HepG2 (cell line): ENCODE results near the gene NOL4L. TPM values are rescaled to one million over a fixed set of nuclear protein-coding genes. Genes with fewer than 3 reads are reported as not detected.

Source experiments
- DDIT3 ChIP-seq: sonication (generic); formaldehyde crosslinking; IDR thresholded peaks from 2 replicates; pipeline ENCODE4 v1.4.0; 2020; ENCODE audit warnings: mild to moderate bottlenecking, missing genetic modification reagents
- GABPA ChIP-seq, 2 experiments: IDR thresholded peaks; 2 replicates each; pipeline ENCODE4 v1.6.1; 2011 to 2016; ENCODE audit warnings: low read depth in 2 of 2, low read length in 1 of 2, missing biosample characterization in 1 of 2, missing genetic modification characterization in 1 of 2
- HMG20A ChIP-seq: IDR thresholded peaks from 2 replicates; pipeline ENCODE4 v1.6.1; 2016; ENCODE audit warnings: borderline replicate concordance
- MXD4 ChIP-seq: IDR thresholded peaks from 2 replicates; pipeline ENCODE4 v1.6.1; 2016; ENCODE audit warnings: mild to moderate bottlenecking, missing biosample characterization, missing genetic modification reagents
- MYC ChIP-seq: sonication (generic); formaldehyde crosslinking; IDR thresholded peaks from 2 replicates; pipeline ENCODE4 v1.9.0; 2021; ENCODE audit warnings: missing genetic modification reagents, borderline replicate concordance
- NCOR1 ChIP-seq: fragments of 200-600 bp; sonication (generic); IDR thresholded peaks from 2 replicates; pipeline ENCODE4 v1.7.0; 2017; ENCODE audit warnings: antibody characterized with exemption, low read length, borderline replicate concordance
- POLR2AphosphoS5 ChIP-seq: IDR thresholded peaks from 2 replicates; pipeline ENCODE4 v1.6.1; 2012; ENCODE audit warnings: low read depth, low read length
- SALL1 ChIP-seq: sonication (generic); formaldehyde crosslinking; IDR thresholded peaks from 2 replicates; pipeline ENCODE4 v1.8.0; 2022; ENCODE audit warnings: mild to moderate bottlenecking, missing genetic modification reagents
- SOX13 ChIP-seq, 3 experiments: fragments of 450-650 bp in 1 of 3; sonication (generic) in 1 of 3; formaldehyde crosslinking in 1 of 3; IDR thresholded peaks in 2 of 3; conservative IDR thresholded peaks in 1 of 3; 2 replicates each; pipeline versions ENCODE4 v1.5.0 to v1.6.1; 2016 to 2020; ENCODE audit warnings: antibody characterized with exemption in 1 of 3, mild to moderate bottlenecking in 1 of 3, missing compliant biosample characterization in 1 of 3, missing genetic modification reagents in 1 of 3, moderate library complexity in 1 of 3
- SPEN ChIP-seq: sonication (generic); formaldehyde crosslinking; IDR thresholded peaks from 2 replicates; pipeline ENCODE4 v1.5.1; 2020; ENCODE audit warnings: low read depth, mild to moderate bottlenecking, missing genetic modification reagents
- TBL1XR1 ChIP-seq: fragments of 150-350 bp; IDR thresholded peaks from 2 replicates; pipeline ENCODE4 v1.6.1; 2014; ENCODE audit warnings: borderline replicate concordance, low read length; ENCODE audit not compliant: partially characterized antibody
- ZBTB40 ChIP-seq, 2 experiments: fragments of 450-650 bp in 1 of 2; sonication (generic) in 1 of 2; formaldehyde crosslinking in 1 of 2; IDR thresholded peaks; 2 replicates each; pipeline versions ENCODE4 v1.6.1 to v1.8.0; 2016 to 2022; ENCODE audit warnings: antibody characterized with exemption in 1 of 2, mild to moderate bottlenecking in 1 of 2, missing genetic modification reagents in 1 of 2
- ZNF430 ChIP-seq: sonication (generic); formaldehyde crosslinking; IDR thresholded peaks from 2 replicates; pipeline ENCODE4 v1.9.0; 2021; ENCODE audit warnings: mild to moderate bottlenecking, missing genetic modification reagents
- ZNF501 ChIP-seq: sonication (generic); formaldehyde crosslinking; IDR thresholded peaks from 2 replicates; pipeline ENCODE4 v1.5.1; 2020; ENCODE audit warnings: mild to moderate bottlenecking, moderate library complexity, missing genetic modification reagents
- ZNF607 ChIP-seq: sonication (generic); formaldehyde crosslinking; IDR thresholded peaks from 2 replicates; pipeline ENCODE4 v1.5.1; 2020; ENCODE audit warnings: missing genetic modification reagents, mild to moderate bottlenecking, borderline replicate concordance
- ZNF776 ChIP-seq: sonication (generic); formaldehyde crosslinking; IDR thresholded peaks from 2 replicates; pipeline ENCODE4 v1.4.0; 2020; ENCODE audit warnings: mild to moderate bottlenecking, missing genetic modification reagents
- ZNF883 ChIP-seq: sonication (generic); formaldehyde crosslinking; IDR thresholded peaks from 2 replicates; pipeline ENCODE4 v1.5.1; 2020; ENCODE audit warnings: mild to moderate bottlenecking, missing genetic modification reagents; ENCODE audit errors: not compliant biosample characterization
- ZSCAN31 ChIP-seq: sonication (generic); formaldehyde crosslinking; IDR thresholded peaks from 2 replicates; pipeline ENCODE4 v1.5.0; 2020; ENCODE audit warnings: low read depth, mild to moderate bottlenecking, missing genetic modification reagents
- polyA plus RNA-seq, 8 experiments: library from polyadenylated mRNA; depleted of rRNA in 3 of 8; stranded (reverse) in 7 of 8; unstranded in 1 of 8; fragments of >200 nt; fragmentation: Illumina TruSeq in 4 of 8; extraction: Trizol in 4 of 8; gene quantifications; 2 replicates each; pipeline versions ENCODE4 v1.2.1 to v1.2.3, GENCODE V29; 2011 to 2016; ENCODE audit warnings: low read depth in 4 of 8, missing spikeins in 1 of 8, mixed read lengths in 1 of 8; ENCODE audit not compliant: insufficient read depth in 1 of 8
- total RNA-seq, 5 experiments: library from RNA; depleted of rRNA; stranded (reverse); fragments of >200 nt; fragmentation: Illumina TruSeq; extraction: Trizol; gene quantifications; 2 replicates each; pipeline ENCODE4 v1.2.3, GENCODE V29; 2016; ENCODE audit warnings: low read depth in 1 of 5

The NOL4L gene
- total and polyA plus RNA-seq, 2 of the 13 experiments (the other 11 are each of a cell fraction or from before 2014, with no cell fraction given), result 16.6 to 35.4 TPM

GRCh38 chr20:32569380-32570305 is 15.5 kb downstream of the NOL4L start (continued):
- TF ChIP-seq ZNF607 (CRISPR knock-in tag) (peak; percentile 12; the same call in 1 of the 2 replicates), ZNF501 (CRISPR knock-in tag) (peak; percentile 61; the same call in 1 of the 2 replicates), ZNF430 (no peak), SALL1 (CRISPR knock-in tag) (peak; percentile 57), DDIT3 (CRISPR knock-in tag) (no peak), TBL1XR1 (no peak), ZNF776 (CRISPR knock-in tag) (0 out of 2 replicates have a peak, but pooled peaks have one; percentile 27), GABPA (IDR thresholded peaks at IDR 0.05; ENCODE audit: low read depth, low read length) (peak; percentile 25; the same call in 1 of the 2 replicates), GABPA (CRISPR knock-in tag; IDR thresholded peaks at IDR 0.05; ENCODE audit: low read depth) (peak; percentile 38; the same call in 1 of the 2 replicates), ZNF883 (no peak), SOX13 (IDR thresholded peaks at IDR 0.05) (no peak), SOX13 (CRISPR knock-in tag; conservative IDR thresholded peaks at IDR 0.05 in 1 of 2, IDR thresholded peaks at IDR 0.05 in 1 of 2) (peak in 1 of 2 experiments; percentile 16; a peak in 1 of 4 replicates), HMG20A (no peak), MYC (no peak), ZBTB40 (IDR thresholded peaks at IDR 0.05) (no peak), ZBTB40 (CRISPR knock-in tag; IDR thresholded peaks at IDR 0.05) (peak; percentile 61), MXD4 (CRISPR knock-in tag) (0 out of 2 replicates have a peak, but pooled peaks have one; percentile 16), ZSCAN31 (CRISPR knock-in tag) (peak; percentile 61), POLR2AphosphoS5 (no peak), NCOR1 (no peak), SPEN (CRISPR knock-in tag) (no peak; the same call in 1 of the 2 replicates)
